Right cardiac atrium (tissue), 5 donors: ENCODE data around the gene SLC35B4. TPM values are rescaled to one million over a fixed set of nuclear protein-coding genes. Genes with fewer than 3 reads are reported as not detected.

ENCODE experiments used
- ATAC-seq, 2 donors: fragments of 200-7000 bp; cut with Tn5 transposase; one replicate each; pipeline versions ENCODE4 v1.8.0 to v1.9.1; 2020; ENCODE audit warnings: moderate library complexity in 2 of 2, mild to moderate bottlenecking in 1 of 2
- DNase-seq, 3 donors: peaks; one replicate each; pipeline ENCODE4 v3.0.0-alpha.2; 2020
- H3K27ac ChIP-seq: one replicate; pipeline ENCODE4 v1.5.1; 2013; ENCODE audit warnings: mild to moderate bottlenecking, low read length, control low read depth, moderate library complexity
- H3K27me3 ChIP-seq: one replicate; pipeline ENCODE4 v1.6.1; 2013; ENCODE audit not compliant: control insufficient read depth, insufficient read depth
- H3K4me1 ChIP-seq: one replicate; pipeline ENCODE4 v1.6.1; 2013; ENCODE audit warnings: low read length; ENCODE audit not compliant: control insufficient read depth, insufficient read depth
- H3K4me3 ChIP-seq: one replicate; pipeline ENCODE4 v1.5.1; 2013; ENCODE audit warnings: low read length, control low read depth
- H3K9me3 ChIP-seq: one replicate; pipeline ENCODE4 v1.6.1; 2013; ENCODE audit warnings: low read length; ENCODE audit not compliant: control insufficient read depth
- WGBS: extraction: QIAGEN DNeasy Blood & Tissue Kit; methylation state at CpG from one replicate; pipeline ENCODE4 v1.1.7; 2013; 5-methylcytosine and 5-hydroxymethylcytosine counted together
- intact Hi-C, 4 donors: fragments of 100-400 bp; cut with DNase I; formaldehyde crosslinking; loops; one replicate each; pipeline versions ENCODE4 v1.11.0 to v1.14.0; 2022 to 2023
- polyA plus RNA-seq: library from polyadenylated mRNA; stranded (reverse); fragments of 200-250 nt; gene quantifications from one replicate; pipeline ENCODE4 v1.2.3, GENCODE V29; 2013
- total RNA-seq, 4 donors: library from RNA; stranded (reverse); fragmentation: NEBNext Ultra II Directional; extraction: Animal tissue kit (Norgen Biotek cat#: 25700); gene quantifications; one replicate each; pipeline ENCODE4 v1.2.1, GENCODE V29; 2021
- donor health status: healthy with polysubstance abuse.
- donor health status: DM: no; HTN: yes; CAD: no.
- donor health status: DM: no; HTN: no; CAD: no.
- donor health status: DM: no; HTN: yes; CAD: no; lungs with severe emphysema.
- donor health status: DM: yes; HTN: yes; CAD: no.

Gene SLC35B4
- total and polyA plus RNA-seq, 5 donors, result 2.4 to 9.2 (median 6.6) TPM

- Histone ChIP-seq H3K4me1 (no peaks in the 10 kb centered on the region), H3K27me3 (no peaks in the 10 kb centered on the region), H3K27ac (no peak overlapping the region), H3K4me3 (no peak overlapping the region), H3K9me3 (no peaks in the 10 kb centered on the region)
- intact Hi-C loops, result no loop called here
- WGBS, result 83% methylated on average over 4 of the region's 4 CpGs
- DNase-seq (no peak), ATAC-seq (no peak)
These were observed 54.4 kb downstream of the SLC35B4 start for GRCh38 chr7:134262322-134262721.

GRCh38 chr7:134255814-134256213 is 60.9 kb downstream of the SLC35B4 start:
- intact Hi-C loops, result no loop called here
- 73% methylated on average over 5 of the region's 5 CpGs for WGBS

GRCh38 chr7:134254311-134254710 is 62.4 kb downstream of the SLC35B4 start:
- DNase-seq, result no peak
- no peaks in the 10 kb centered on the region for H3K4me1 ChIP-seq
- H3K4me3 ChIP-seq, result no peak overlapping the region
- intact Hi-C loops, result no loop called here
- 93% methylated on average over 3 of the region's 3 CpGs for WGBS
- no peak overlapping the region for H3K27ac ChIP-seq
- H3K9me3 ChIP-seq, result no peaks in the 10 kb centered on the region
- ATAC-seq, result no peak
- no peaks in the 10 kb centered on the region for H3K27me3 ChIP-seq

More at GRCh38 chr7:134255814-134256213, 60.9 kb downstream of the SLC35B4 start:
- Histone ChIP-seq H3K9me3 (no peaks in the 10 kb centered on the region), H3K27me3 (no peaks in the 10 kb centered on the region), H3K4me3 (no peak overlapping the region), H3K4me1 (no peaks in the 10 kb centered on the region), H3K27ac (no peak overlapping the region)
- DNase-seq (no peak), ATAC-seq (no peak)

- Histone ChIP-seq H3K4me3 (no peak overlapping the region), H3K27ac (no peak overlapping the region), H3K9me3 (no peaks in the 10 kb centered on the region), H3K27me3 (no peaks in the 10 kb centered on the region), H3K4me1 (no peaks in the 10 kb centered on the region)
- DNase-seq (no peak), ATAC-seq (no peak)
- intact Hi-C loops, result no loop called here
- 78% methylated on average over 3 of the region's 3 CpGs for WGBS
These were observed 68.5 kb downstream of the SLC35B4 start for GRCh38 chr7:134248196-134248595.

- no peaks in the 10 kb centered on the region for H3K9me3 ChIP-seq
- intact Hi-C loops, result no loop called here
- no peak overlapping the region for H3K4me3 ChIP-seq
- H3K4me1 ChIP-seq, result no peaks in the 10 kb centered on the region
- no peak for DNase-seq
- no peak for ATAC-seq
- no peaks in the 10 kb centered on the region for H3K27me3 ChIP-seq
- 88% methylated on average over 2 of the region's 2 CpGs for WGBS
- H3K27ac ChIP-seq, result no peak overlapping the region
These were observed 70.0 kb downstream of the SLC35B4 start for GRCh38 chr7:134246761-134247160.

- intact Hi-C loops, result no loop called here
- 68% methylated on average over 3 of the region's 3 CpGs for WGBS
- no peak overlapping the region for H3K27ac ChIP-seq
- H3K27me3 ChIP-seq, result no peaks in the 10 kb centered on the region
- H3K4me3 ChIP-seq, result no peak overlapping the region
- DNase-seq, result no peak
- no peak for ATAC-seq
- no peaks in the 10 kb centered on the region for H3K9me3 ChIP-seq
- H3K4me1 ChIP-seq, result no peaks in the 10 kb centered on the region
These were observed 70.4 kb downstream of the SLC35B4 start for GRCh38 chr7:134246347-134246746.

- no peaks in the 10 kb centered on the region for H3K4me1 ChIP-seq
- H3K27ac ChIP-seq, result no peak overlapping the region
- ATAC-seq (no peak), DNase-seq (no peak)
- no peak overlapping the region for H3K4me3 ChIP-seq
- intact Hi-C loops, result no loop called here
- no peaks in the 10 kb centered on the region for H3K9me3 ChIP-seq
- 90% methylated on average over 2 of the region's 2 CpGs for WGBS
- H3K27me3 ChIP-seq, result no peaks in the 10 kb centered on the region
These were observed 71.5 kb downstream of the SLC35B4 start for GRCh38 chr7:134245253-134245652.

Other genes with a start within 250 kb of the SLC35B4 start
- gene LRGUK, start 189.6 kb downstream of the SLC35B4 start, total RNA-seq, result under 1 TPM; 0.06 to 0.40 (median 0.16) TPM
- gene LRGUK, start 189.6 kb downstream of the SLC35B4 start, polyA plus RNA-seq, result not detected
- 100 to 1,000 TPM; 133 to 191 (median 159) TPM for gene AKR1B1, start 142.2 kb upstream of the SLC35B4 start, total RNA-seq
- 211 TPM for gene AKR1B1, start 142.2 kb upstream of the SLC35B4 start, polyA plus RNA-seq
- gene AKR1B10, start 210.6 kb upstream of the SLC35B4 start, total RNA-seq, result under 1 TPM; 0.22 to 0.68 (median 0.42) TPM
- 0.18 TPM for gene AKR1B10, start 210.6 kb upstream of the SLC35B4 start, polyA plus RNA-seq
- gene AKR1B15, start 232.2 kb upstream of the SLC35B4 start, total RNA-seq, result not detected
- 0.07 TPM for gene AKR1B15, start 232.2 kb upstream of the SLC35B4 start, polyA plus RNA-seq